Lung microvascular endothelial cell (primary cell): ENCODE results near the gene SERPINI1. TPM values are rescaled to one million over a fixed set of nuclear protein-coding genes. Genes with fewer than 3 reads are reported as not detected.

ENCODE experiments used
- DNase-seq, 2 donors: peaks; one replicate each; pipeline versions ENCODE4 v3.0.0 to v3.0.0-alpha.2; 2010; ENCODE audit warnings: low read depth in 2 of 2
- total RNA-seq: library from RNA; depleted of rRNA; stranded (reverse); fragments of >200 nt; gene quantifications from 2 replicates; pipeline ENCODE4 v1.2.1, GENCODE V29; 2014

Gene SERPINI1
- total RNA-seq, 1 donor from 2014 or later: 1.2 TPM

DNA sequence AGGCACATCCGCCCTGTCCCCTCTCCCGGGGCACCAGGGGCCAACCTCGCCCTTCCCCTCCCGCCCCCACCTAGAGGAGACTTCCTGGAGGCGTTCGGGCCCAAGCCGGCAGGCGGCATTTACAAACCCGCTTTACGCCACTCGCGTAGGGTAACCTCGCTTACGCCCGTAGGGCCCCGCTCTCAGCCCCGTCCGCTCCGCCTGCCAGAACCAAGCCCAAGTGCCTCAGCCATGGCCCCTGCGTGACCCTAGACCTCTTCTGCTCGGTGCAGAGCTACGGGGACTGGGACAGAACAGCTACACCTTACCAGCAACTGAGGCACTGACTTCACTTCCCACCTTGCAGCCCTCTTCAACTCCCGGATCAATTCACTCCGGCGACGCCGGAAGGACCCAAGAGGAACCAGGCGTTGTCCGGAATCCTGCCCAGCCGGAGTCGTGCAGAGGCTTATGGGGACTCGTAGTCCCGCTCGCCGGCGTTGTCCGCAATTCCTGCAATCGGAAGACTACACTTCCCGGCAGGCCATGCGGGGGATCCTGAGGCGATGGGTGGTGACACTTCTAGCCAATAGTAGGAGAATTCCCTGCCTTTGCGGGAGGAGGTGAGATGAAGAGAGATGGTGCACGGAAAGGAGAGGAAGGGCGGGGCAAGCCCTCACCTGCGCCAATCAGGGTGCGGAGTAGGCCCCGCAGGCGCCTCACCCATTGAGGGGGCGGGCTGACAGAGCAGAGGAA lies 856 bp upstream of the SERPINI1 start, which contains the start of gene PDCD10:
PDCD10 (minus strand) TSS at position 395 of the 735 bp plus-strand sequence. CDS start 14,735 bp downstream, outside the sequence.
- peak; percentile 98 for DNase-seq

DNA sequence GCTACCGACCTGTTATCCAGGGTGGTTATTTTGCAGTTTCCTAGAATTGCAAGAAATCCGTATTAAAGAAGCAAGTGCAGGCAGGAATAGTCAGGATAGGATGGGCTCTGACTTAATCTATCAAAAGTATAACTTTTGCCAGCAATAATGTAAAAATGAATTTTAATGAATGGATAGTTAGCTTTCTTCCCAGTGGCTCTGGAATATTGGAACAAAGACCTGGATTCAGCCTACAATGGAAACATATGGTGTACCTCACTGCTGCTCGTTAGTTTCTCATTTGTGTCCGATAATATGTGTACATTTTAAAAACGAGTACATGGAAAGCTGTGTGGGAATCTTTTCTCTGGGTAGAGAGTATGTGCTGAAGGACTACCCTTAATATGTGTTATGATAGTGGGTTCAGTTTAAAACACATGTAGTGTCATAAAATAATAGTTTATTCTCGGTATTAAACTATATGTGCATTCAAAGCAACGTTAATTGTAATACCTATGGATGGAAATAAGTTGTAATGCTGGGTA lies 805 bp downstream of the SERPINI1 start:
- peak in 1 of 2 donors; percentile 1 for DNase-seq

DNA sequence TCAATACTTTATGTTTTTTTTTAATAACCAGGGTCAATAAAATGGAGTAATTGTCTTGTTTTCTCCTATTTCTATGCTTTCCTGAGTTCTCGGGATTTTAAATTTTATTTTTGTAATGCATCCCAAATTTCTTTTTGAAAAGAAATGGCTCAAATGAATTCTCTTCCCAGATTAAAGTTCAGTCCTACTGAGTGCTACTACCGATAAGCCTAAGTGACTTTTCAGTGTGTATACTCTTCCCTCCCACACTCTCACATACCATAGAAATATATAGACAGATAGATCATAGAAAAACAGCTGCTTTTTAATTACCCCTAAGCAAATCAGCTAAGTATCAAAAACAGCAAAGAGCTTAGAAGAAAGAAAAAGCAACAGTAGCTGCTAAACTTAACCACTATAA lies 1.5 kb downstream of the SERPINI1 start:
- no peak for DNase-seq

DNA sequence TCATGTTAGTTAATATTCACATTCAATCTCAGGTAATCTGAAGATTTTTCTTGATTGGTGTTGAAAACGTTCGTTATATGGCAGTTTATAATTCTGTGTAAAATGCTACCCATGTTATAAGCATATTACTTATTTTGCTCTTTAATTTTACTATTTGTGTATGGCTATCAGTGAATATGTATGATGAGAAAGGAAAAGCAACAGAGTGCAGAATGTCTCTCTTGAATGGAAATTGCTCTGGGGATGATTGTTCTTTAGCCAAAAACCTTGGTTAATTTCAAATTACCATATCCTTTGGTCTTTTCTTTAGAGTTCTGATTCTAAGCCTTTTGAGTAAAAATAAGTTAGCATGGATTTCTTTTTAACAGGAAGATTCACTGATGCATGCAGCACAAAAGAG lies 2.5 kb downstream of the SERPINI1 start:
- no peak for DNase-seq

DNA sequence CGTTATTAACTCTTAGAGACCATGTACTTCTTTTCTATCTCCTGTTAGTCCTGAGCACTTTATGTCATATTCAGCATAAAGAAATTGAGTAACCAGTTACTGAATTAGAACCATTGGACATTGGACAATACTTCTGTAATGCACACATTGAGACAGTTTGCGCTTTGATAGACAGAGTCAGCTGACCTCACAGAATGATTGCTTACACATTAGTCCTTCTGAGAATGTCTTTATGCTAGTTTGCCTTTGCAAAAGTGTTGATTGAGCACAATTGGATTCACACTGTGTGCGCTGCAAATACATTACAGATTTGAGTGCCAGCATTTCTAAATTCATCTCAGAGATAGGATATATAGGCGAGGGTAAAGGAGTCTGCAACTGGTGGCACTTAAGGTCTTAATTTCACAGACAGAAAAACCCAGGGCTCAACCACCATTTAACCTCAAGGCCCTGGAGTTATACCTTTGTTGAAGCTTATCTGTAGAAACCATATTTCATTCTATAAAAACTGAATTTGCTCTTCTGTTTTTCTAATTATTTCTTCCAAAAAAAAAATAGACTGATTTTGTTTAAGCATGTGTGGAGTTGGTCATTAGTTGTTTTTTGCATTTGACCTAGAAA lies 3.8 kb downstream of the SERPINI1 start:
- no peak for DNase-seq

DNA sequence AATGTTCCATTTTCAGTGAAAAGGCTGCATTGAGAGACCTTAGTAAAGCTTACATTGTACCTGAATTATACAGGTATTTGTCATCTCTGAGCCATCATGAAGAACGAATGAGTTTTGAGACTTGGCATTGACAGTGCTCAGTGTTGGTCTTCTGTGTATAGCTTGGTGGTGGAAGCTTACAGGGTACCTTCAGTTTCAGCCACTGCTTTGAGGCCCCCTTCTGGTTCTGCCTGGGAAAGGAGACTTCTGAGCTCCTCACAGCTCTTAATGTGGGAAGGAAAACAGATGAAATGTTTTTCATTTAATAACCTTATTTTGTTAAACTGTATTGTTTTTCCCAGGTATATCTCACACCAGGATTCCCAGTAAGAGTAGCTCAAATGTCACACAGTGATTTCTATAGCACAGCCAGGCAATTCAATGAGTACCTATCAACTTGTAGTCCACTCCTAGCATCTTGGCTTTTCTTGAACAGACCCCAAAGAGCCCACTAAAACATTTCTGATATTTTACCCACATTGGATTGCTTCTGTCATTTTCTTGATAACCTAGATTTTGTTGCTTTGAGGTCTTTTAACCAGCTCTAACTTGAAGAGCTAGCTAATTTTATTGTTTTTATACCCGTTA lies 5.6 kb downstream of the SERPINI1 start:
- DNase-seq: peak; percentile 31 to 54

DNA sequence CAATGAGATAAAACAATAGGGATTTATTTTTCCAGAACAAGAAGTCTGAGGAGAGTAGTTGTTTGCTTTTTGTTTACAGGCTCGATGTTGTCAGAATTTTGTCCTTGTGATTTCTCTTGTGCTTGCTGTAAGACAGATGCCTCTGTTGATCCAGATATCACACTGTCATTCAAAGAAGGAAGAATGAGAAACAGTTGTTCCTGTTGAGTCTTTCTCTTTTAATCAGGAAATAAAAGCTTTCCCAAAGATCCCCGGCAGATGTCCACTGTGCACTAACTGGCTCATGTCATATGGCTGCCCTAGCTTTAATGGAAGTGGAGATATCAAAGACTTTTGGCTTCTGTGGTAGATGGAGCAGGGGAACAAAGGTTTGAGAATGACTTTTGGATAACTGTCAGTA lies 6.8 kb downstream of the SERPINI1 start:
- DNase-seq: no peak

DNA sequence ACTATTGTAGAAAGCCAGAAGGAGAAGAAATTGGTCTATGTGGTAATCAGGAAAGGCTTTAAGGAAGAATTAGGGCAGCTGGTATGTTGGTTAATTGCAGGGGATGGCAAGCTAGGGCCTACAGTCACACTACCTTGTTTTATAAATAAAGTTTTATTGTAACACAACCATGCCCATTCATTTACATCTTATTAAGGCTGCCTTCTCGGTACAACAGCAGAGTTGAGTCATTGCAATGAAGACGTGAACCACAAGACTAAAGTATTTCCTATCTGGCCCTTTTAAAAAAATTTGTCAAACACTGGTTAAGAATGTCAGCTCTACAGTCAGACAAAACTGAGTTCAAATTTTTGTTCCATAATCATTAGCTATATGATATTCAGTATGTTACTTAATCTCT lies 8.3 kb downstream of the SERPINI1 start:
- DNase-seq: no peak

DNA sequence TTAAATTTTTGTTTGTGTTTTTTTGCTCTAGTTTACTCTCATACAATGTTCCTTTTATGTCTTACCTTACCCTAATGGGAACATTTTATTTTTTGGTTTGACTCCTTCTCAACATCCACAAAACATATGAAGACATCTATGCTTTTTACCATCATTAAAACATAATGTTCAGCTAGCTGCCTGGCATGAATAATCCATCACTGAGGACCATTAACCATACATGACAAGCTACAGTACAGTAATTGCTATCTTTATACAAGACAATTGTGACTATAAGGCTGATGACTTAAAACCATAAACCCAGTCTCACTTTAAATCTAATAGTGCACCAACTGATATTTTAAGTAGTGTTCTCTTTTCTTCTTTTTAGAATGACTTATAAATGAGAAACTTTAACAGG lies 13.7 kb downstream of the SERPINI1 start:
- no peak for DNase-seq

DNA sequence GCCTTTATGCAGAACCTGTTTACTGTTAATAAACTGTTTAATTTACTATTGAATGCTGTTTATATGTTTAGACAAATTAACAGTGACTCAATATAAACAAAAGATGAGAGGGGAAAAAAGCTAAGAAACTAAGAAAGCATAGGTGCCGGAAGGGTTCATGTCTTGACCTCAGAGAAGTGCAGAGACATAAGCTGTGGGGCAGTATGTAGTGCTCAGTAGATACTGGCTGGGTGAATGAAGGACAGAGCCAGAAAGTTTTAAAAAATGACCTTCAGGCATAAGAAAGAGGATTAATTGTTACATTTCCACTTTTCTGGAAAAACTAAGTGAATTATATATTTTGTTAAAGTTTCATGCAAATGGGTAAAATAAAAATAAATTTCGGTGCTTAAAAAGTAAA lies 14.2 kb downstream of the SERPINI1 start:
- no peak for DNase-seq

DNA sequence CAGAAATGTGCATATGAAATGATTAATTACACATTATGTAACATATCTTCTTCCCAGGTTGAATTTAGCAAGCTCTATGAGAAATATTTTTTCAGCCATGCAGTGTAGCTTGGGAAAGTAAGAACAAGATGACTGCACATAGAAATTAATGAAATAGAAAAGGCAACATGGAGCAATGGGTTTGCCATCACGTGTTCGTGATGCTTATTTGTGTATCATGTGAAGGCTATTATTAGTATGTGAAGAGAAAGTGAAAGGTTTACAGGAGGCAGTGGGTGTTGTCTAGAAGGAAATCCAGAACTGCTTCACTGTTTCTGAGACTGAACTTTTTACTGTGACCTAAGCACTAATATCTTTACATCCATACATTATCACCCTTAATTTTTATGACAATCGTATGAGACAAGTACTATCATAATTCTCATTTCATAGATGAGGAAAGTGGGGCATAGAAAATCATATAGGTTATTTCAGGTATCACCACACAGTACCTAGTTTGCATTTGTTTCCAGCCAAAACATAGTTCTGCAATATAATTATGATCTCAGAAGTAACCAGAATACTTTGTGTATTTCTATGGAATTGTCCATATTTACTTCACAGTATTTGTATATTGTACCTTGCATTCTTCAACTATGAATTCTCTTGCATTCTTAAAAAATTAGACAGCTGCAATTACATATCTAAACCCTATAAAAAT lies 14.9 kb downstream of the SERPINI1 start:
- peak in 1 of 2 donors; percentile 25 for DNase-seq

DNA sequence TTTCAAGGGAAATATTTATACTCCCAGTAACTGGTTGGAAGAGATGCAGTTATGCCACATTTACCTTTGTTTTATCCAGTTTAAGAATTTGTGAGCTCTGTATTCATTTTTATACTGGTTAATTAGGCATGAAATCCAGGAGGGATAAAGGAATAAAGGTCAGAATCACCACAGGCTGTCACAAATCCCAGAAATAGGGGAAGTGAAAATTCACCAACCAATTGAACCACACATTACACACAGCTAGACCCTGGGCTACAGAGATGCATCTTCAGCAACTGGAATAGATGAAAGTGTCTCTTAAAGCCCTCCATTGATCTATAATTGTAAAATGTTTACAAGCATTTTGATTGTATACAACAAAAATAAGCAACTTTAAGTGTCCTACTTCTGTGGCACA lies 18.5 kb downstream of the SERPINI1 start:
- no peak for DNase-seq

DNA sequence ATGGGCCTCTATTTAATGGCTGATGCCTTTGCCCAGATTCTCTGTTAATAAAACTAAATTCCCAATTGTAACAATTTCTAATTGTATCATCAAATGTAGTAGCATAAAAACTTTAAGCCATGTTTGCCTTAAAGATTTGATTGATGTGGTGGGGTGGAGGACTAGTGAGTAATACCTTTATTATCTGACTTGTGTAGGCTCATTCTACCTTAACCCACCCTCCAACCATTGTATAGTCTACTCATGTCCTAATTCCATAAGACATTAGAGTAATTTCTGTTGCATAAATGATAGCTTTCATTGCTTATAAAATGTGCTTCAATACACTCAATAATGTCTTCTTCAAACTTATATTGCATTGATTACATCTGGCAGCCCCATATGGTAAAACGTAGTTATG lies 25.8 kb downstream of the SERPINI1 start:
- DNase-seq: no peak

DNA sequence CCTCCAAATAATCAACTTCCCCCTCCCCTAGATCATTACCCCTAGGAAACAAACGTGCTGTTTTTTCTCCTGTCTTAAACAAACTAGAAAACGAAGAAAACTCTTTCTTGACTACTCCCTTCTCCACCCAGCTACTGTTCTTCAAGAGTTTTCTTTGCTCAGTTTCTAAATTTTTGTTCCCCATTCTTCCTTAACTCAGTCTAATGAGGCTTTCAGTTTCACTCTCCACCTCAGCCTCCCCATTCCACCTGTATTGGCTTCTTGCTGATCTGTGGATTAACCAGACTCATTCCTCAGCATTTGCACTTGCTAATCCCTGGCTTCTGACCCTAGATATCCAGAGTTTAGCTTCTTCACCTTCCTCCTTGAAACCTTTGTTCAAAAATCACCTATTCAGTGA lies 26.8 kb downstream of the SERPINI1 start:
- DNase-seq: no peak

DNA sequence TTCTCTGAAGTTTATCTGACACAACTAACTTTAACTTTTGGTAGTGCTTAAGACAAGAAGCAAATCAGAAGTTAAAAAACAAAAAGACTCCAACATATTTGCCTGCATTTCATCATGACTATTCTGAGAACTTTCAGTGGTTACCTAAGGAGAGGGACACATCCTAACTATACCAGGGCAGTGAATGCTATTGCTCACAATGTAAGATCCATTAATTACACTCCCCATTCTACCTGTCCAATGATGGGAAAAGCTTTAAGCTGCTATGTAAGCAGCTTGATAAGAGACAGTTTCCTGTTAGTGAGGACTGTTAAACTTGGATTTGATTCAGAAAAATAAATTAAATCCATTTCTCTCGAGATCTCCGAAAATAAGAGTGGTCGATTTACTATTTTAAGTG lies 37.5 kb downstream of the SERPINI1 start:
- DNase-seq: no peak

DNA sequence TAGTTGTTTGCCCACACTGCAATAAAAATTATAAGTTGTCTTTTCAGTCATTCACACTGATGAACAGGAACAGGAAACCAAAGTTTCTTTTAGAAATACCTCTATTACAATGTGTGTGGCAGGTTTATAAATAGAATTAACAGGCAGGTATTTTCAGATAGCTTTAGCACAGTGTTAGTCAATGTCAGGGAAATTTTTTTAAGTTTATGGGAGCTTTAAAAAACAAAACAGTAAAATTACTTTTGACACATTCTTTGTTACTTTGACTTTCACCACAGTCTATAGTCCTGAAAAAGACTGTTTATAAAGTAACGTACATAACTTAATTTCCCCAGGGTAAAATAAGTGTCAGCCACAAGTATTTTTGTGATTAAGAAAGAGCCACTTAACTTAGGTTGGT lies 38.1 kb downstream of the SERPINI1 start:
- DNase-seq: no peak

DNA sequence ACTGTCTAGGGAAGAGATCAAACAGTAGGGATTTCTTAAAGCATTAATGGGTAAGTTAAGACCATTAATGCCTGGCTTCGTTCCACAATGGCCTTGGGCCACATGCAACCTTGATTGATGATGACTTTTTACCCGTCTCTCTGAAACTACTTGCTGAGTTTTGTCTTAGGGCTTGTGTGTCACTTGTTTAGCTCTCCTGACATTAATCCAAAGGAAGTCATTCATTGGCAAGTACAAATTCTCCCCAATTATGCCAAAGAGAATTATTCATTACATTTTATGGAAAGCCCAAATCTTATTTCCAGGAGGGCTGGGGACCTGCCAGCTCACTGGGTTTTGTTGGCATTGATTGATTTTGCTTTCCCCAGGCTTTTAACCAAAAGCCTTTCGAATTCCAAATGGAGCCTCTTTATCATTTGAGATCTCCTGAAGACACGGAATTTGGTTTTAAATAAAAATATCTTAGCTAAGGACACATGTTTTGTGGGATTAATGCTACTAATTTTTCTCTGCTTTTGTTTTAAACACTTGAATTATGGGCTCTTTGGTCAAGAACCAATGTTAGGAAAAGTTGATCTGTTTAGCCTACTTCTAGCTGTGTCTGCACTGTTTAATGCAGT lies 40.7 kb downstream of the SERPINI1 start:
- DNase-seq: no peak

DNA sequence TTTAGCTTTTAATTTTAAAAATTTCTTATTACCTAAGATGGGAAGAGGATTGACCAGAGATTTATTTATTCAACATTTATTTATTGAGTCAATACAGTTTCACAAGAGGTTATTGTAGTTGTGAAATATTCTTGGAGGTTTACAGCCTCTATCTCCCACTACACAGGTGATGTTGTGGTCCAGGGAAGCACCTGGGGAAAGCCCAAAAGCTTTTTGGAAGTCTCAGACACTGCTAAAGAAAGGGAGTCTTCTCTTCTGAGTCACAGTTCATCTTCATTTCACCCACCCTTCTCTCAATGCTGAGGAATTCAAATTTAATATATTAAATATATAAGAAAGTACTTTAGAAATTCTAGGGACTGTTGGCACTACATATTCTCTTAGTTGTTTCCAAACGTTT lies 41.8 kb downstream of the SERPINI1 start:
- no peak for DNase-seq

DNA sequence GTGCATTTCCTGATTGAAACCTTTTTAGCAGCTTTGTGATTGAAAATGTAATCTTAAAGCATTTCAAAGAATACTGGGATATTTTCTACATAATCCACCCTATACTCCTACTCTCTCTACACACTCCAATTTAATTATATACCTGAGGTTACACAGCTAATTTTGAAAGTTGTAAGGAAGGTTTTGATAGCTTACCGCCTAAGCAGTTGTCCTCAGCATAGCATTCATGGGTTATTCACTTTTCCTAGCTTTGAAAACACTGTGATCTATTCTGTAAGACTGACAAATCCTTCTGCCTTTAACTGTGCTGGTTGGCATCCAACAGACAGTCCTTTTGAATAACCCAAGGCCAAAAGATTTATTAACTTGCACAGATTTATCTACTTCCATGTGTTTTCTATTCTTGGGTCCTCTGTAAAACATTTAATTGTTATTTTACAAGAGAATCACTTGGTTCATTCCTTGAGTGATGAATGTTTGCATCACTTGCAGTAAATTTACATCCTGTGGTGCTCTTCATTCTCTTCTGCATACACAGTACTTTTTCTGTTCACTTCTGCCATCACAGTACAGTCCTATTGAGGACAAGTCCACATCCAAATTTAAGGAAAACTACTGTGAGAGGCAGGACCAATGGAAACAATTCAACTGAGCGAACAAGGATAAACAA lies 44.8 kb downstream of the SERPINI1 start:
- DNase-seq: no peak

DNA sequence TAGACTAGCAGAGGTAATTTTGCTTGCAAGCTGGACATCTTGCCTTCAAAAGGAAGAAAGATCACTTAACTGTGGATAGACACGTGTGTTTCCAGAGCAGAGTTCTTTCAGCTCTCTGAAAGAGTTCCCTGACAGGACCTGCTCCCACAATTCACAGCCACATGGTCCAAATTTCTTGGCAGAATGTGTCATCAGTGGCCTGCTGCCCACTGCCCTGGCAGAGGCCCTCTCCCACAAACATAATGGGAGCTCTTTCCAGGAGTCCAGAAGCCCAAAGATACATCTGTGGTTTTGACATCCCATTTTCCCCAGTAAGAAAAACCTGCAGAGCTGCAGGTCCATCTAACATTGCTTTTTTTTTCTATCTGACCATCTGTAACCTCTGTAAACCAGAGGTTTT lies 48.3 kb downstream of the SERPINI1 start:
- no peak for DNase-seq

DNA sequence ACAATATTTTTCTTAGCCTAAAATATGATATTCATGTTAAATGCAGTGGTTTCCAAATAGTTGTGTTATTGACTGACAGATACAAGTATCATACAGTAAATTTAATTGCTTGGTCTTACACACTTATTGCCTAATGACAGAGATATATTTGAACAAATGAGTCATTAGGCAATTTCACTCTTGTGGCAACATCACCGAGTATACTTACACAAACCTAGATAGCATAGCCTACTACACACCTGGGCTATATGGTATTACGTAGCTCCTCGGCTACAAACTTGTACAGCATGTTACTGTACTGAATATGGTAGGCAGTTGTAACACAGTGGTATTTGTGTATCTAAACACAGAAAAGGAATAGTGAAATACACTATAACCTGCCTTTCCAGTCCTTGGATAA lies 50.3 kb downstream of the SERPINI1 start:
- DNase-seq: no peak
